ENCODE data around the gene C11orf54. TPM values are rescaled to one million over a fixed set of nuclear protein-coding genes. Genes with fewer than 3 reads are reported as not detected.

The C11orf54 gene
- polyA plus RNA-seq, 1 donor (not counting 4 experiments of a cell fraction or from before 2014, with no cell fraction given) = 11.9 TPM

- Histone ChIP-seq H4K20me1 (ENCODE audit: control insufficient read depth, extremely low read depth, insufficient read depth, low read length) (peaks cover 47% of the 10 kb centered on the region), H3K36me3 (ENCODE audit: control insufficient read depth in 2 of 2, extremely low read depth in 1 of 2, insufficient read depth in 2 of 2, low read length in 2 of 2) (peaks cover 36 to 68% of the 10 kb centered on the region in 2 experiments), H3K4me2 (ENCODE audit: control insufficient read depth, extremely low read depth, insufficient read depth, low read depth, low read length) (no peak overlapping the region), H3K79me2 (ENCODE audit: control insufficient read depth, insufficient read depth, low read length) (peaks cover 47% of the 10 kb centered on the region), H3K9me1 (ENCODE audit: control insufficient read depth, extremely low read depth, insufficient read depth, low read length) (no peaks in the 10 kb centered on the region), H3K27me3 (ENCODE audit: control insufficient read depth, extremely low read depth, insufficient read depth, low read length) (no peaks in the 10 kb centered on the region), H2AFZ (ENCODE audit: control insufficient read depth, low read length) (no peak overlapping the region), H3K27ac (ENCODE audit: control insufficient read depth, insufficient read depth, low read length) (no peak overlapping the region), H3K9ac (ENCODE audit: control insufficient read depth, extremely low read depth, insufficient read depth, low read length) (no peak overlapping the region), H3K4me1 (ENCODE audit: control insufficient read depth, extremely low read depth, insufficient read depth, low read length) (peaks cover 27% of the 10 kb centered on the region), H3K4me3 (ENCODE audit: control insufficient read depth in 2 of 3, extremely low read depth in 1 of 3, insufficient read depth in 2 of 3, low read depth in 1 of 3, low read length in 3 of 3) (no peak overlapping the region), H3K9me3 (ENCODE audit: control insufficient read depth, low read depth, low read length) (no peaks in the 10 kb centered on the region)
- dilution Hi-C loops (cut with MboI; ENCODE audit: extremely low pct_ligation_motif_present, low sequenced_read_pairs) = no loop called here
- TF ChIP-seq EZH2 (IDR thresholded peaks at IDR 0.05; ENCODE audit: low read length) = no peak
- TF ChIP-seq, protein P1, sequence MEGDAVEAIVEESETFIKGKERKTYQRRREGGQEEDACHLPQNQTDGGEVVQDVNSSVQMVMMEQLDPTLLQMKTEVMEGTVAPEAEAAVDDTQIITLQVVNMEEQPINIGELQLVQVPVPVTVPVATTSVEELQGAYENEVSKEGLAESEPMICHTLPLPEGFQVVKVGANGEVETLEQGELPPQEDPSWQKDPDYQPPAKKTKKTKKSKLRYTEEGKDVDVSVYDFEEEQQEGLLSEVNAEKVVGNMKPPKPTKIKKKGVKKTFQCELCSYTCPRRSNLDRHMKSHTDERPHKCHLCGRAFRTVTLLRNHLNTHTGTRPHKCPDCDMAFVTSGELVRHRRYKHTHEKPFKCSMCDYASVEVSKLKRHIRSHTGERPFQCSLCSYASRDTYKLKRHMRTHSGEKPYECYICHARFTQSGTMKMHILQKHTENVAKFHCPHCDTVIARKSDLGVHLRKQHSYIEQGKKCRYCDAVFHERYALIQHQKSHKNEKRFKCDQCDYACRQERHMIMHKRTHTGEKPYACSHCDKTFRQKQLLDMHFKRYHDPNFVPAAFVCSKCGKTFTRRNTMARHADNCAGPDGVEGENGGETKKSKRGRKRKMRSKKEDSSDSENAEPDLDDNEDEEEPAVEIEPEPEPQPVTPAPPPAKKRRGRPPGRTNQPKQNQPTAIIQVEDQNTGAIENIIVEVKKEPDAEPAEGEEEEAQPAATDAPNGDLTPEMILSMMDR (optimal IDR thresholded peaks at IDR 0.05 in 1 of 3, IDR thresholded peaks at IDR 0.05 in 1 of 3, conservative IDR thresholded peaks at IDR 0.05 in 1 of 3; ENCODE audit: extremely low read depth in 1 of 3, insufficient read depth in 2 of 3, low read length in 3 of 3) = no peak
- no peak for FAIRE-seq
- DNase-seq (ENCODE audit: low read depth, low spot score) = no peak
These were observed 8.0 kb upstream of the C11orf54 start for GRCh38 chr11:93733474-93733873.

DNA sequence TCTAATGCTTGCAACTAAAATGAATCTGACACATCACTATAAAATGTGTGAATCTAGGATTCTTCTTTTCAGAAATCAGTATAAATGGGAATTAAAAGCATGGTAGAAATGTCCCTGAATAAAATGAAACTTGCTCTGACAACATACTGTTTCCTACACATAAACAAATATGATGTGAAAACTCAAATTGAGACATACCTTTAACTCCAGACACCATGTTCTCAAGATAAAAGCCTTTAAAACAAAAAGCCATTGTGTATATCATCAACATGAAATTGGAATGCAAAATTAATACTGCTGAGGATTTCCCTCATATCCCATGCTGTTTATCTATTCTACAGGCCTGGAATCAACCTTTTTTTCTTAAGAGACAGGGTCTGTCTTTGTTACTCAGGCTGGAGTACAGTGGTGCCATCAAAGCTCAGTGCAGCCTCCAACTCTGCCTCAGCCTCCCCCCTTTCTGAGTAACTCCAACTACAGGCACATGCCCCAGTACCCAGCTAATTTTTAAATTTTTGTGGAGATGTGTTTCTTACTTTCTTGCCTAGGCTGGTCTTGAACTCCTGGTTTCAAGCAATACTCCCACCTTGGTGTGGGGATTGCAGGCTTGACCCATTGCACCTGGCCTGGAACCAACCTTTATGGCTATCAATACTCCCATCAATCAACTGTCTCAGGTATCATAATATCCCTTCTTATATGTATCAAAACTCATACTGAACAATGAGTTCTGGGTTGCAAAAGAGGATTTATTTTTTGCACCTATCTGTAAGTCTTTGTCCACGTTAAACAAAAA lies 6.8 kb upstream of the C11orf54 start:
- Histone ChIP-seq H3K27ac (ENCODE audit: control insufficient read depth, insufficient read depth, low read length) (no peak overlapping the region), H3K4me2 (ENCODE audit: control insufficient read depth, extremely low read depth, insufficient read depth, low read depth, low read length) (peak overlapping the region; percentile 11), H3K9me1 (ENCODE audit: control insufficient read depth, extremely low read depth, insufficient read depth, low read length) (no peaks in the 10 kb centered on the region), H3K27me3 (ENCODE audit: control insufficient read depth, extremely low read depth, insufficient read depth, low read length) (no peaks in the 10 kb centered on the region), H3K36me3 (ENCODE audit: control insufficient read depth in 2 of 2, extremely low read depth in 1 of 2, insufficient read depth in 2 of 2, low read length in 2 of 2) (peaks cover 33 to 74% of the 10 kb centered on the region in 2 experiments), H3K79me2 (ENCODE audit: control insufficient read depth, insufficient read depth, low read length) (peaks cover 59% of the 10 kb centered on the region), H3K9ac (ENCODE audit: control insufficient read depth, extremely low read depth, insufficient read depth, low read length) (no peak overlapping the region), H3K4me1 (ENCODE audit: control insufficient read depth, extremely low read depth, insufficient read depth, low read length) (peaks cover 27% of the 10 kb centered on the region), H4K20me1 (ENCODE audit: control insufficient read depth, extremely low read depth, insufficient read depth, low read length) (peaks cover 50% of the 10 kb centered on the region), H3K4me3 (ENCODE audit: control insufficient read depth in 2 of 3, extremely low read depth in 1 of 3, insufficient read depth in 2 of 3, low read depth in 1 of 3, low read length in 3 of 3) (no peak overlapping the region), H2AFZ (ENCODE audit: control insufficient read depth, low read length) (no peak overlapping the region), H3K9me3 (ENCODE audit: control insufficient read depth, low read depth, low read length) (no peaks in the 10 kb centered on the region)
- TF ChIP-seq EZH2 (IDR thresholded peaks at IDR 0.05; ENCODE audit: low read length) = no peak
- TF ChIP-seq, protein P1 (optimal IDR thresholded peaks at IDR 0.05 in 1 of 3, IDR thresholded peaks at IDR 0.05 in 1 of 3, conservative IDR thresholded peaks at IDR 0.05 in 1 of 3; ENCODE audit: extremely low read depth in 1 of 3, insufficient read depth in 2 of 3, low read length in 3 of 3) = no peak
- DNase-seq (ENCODE audit: low read depth, low spot score) = no peak
- dilution Hi-C loops (cut with MboI; ENCODE audit: extremely low pct_ligation_motif_present, low sequenced_read_pairs) = no loop called here
- FAIRE-seq = no peak

Data from keratinocyte (primary cell).